H7 (cell line): ENCODE measurements around the gene ZIM2. TPM values are rescaled to one million over a fixed set of nuclear protein-coding genes. Genes with fewer than 3 reads are reported as not detected.

Experiments used
- DNase-seq: peaks from one replicate; pipeline ENCODE4 v3.0.0; 2012
- H3K27me3 ChIP-seq: 2 replicates; pipeline ENCODE4 v1.6.0; 2011; ENCODE audit warnings: mild to moderate bottlenecking, low read length; ENCODE audit not compliant: control insufficient read depth, insufficient read depth
- H3K36me3 ChIP-seq: replicated peaks from 2 replicates; pipeline ENCODE4 v1.5.1; 2011; ENCODE audit warnings: low read length; ENCODE audit not compliant: control insufficient read depth, insufficient read depth
- H3K4me3 ChIP-seq: 2 replicates; pipeline ENCODE4 v1.5.1; 2011; ENCODE audit warnings: low read depth, mild to moderate bottlenecking, control low read depth, low read length, moderate library complexity; ENCODE audit not compliant: insufficient read depth
- total RNA-seq: library from RNA; depleted of rRNA; stranded (reverse); fragments of >200 nt; shearing (Covaris generic); gene quantifications from 2 replicates; pipeline ENCODE4 v1.2.3, GENCODE V29; 2014

The ZIM2 gene
- total RNA-seq, 1 experiment from 2014 or later, result not detected

DNA sequence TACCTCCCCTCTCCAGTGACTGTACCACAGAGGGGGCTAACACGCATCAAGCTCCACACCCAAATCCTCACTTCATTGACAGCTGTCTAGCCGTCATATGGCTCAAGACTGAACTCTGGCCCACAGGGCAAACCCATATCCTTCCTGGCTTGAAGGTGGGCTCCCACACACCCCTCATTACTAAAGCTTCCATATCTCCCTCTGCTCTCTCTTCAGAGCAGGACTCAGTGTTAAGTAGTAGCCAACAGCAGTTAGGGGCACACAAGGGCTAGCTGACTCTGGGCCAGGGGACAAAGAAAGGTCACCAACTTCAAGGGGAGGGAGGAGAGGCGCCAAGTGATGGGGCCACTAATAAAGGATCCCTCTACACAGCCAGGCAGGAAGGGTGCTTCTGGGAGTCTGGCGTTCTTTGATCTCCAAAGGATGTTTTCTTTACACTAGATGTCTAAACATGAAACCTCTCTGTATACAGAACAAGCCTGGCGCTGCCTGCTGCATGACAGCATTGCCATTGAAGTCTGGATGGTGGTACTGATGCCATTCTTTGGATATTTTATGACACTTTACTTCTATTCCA is 8.1 kb downstream of the ZIM2 start:
- Histone ChIP-seq H3K4me3 (no peak overlapping the region), H3K36me3 (no peaks in the 10 kb centered on the region), H3K27me3 (no peaks in the 10 kb centered on the region)
- DNase-seq, result no peak

DNA sequence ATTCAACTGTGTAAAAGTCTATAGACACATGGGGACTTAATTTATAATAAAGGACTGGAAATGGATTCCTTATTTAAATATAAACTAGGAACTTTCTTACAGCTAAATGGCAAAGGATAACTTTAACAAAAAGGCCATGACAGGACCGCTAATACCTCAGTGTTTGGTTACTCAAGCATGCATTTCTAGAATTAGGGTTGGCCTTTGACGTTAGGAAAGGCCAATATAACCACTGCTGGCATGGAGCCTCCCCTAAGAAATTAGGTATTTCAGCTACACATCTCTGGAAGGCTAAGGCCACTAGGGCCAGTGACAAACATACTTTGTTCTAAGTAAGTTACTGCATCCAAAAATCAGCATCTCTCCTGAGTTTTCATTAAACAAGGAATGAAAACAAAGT is 9.3 kb downstream of the ZIM2 start:
- no peak overlapping the region for H3K4me3 ChIP-seq
- H3K36me3 ChIP-seq, result no peaks in the 10 kb centered on the region
- DNase-seq, result no peak
- H3K27me3 ChIP-seq, result no peaks in the 10 kb centered on the region

DNA sequence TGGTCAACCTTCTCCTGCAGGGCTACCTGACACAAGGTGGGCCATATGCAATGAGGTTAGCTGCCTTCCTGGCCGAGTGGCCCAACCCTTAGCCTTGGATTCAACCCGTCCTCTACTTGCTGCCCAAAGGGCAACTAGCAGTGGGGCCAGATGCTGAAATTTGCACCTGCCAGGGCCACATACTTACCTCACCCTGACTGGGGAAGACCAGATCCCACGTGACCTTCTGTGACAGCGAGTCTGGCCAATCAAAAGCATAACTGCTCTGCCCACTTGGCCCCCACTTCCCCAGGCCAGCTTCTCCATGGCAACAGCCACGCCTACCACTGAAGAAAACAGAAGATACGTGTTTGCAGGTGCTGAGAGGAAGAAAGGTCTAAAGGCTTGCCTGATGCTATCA is 10.9 kb downstream of the ZIM2 start:
- DNase-seq, result no peak
- H3K27me3 ChIP-seq, result no peaks in the 10 kb centered on the region
- no peak overlapping the region for H3K4me3 ChIP-seq
- no peaks in the 10 kb centered on the region for H3K36me3 ChIP-seq

DNA sequence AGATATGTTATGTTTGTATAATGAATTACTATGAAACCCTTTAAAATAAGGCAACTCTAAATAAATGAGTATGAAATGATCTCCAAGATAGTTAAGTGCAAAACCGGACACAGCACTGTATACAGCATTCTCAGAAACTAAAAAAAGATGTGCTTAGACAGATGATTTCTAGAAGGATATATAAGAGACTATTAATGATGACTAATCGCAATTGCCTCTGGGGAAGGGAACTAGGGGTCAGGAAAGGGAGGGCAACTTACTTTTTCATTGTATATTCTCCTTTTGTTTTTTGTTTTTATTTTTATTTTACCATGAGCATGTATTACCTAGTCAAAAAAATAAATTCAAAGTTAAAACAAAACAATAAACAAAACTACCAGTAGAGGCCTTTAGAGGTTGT is 12.8 kb downstream of the ZIM2 start:
- no peak for DNase-seq
- Histone ChIP-seq H3K36me3 (no peaks in the 10 kb centered on the region), H3K27me3 (no peaks in the 10 kb centered on the region)

DNA sequence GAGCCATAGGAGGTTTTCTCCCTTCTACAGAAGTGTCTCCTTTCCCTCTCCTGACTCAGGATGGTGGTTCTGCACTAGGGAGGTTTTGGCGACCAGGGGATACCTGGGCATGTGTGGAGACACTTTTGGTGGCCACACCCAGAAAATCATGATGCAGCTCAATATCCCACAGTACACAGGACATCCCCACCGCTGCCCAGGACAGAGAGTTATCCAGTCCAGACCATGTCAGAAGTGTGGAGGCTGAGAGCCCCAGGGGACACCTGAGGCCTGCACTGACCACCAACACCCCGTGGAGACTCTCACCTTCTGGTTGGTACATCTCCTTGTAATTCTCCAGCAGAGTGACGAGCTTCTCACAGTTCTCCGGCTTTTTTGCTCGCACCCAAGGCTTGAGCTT is 16.6 kb downstream of the ZIM2 start:
- DNase-seq, result no peak
- Histone ChIP-seq H3K4me3 (no peak overlapping the region), H3K27me3 (no peaks in the 10 kb centered on the region), H3K36me3 (no peaks in the 10 kb centered on the region)

More for the DNA sequence above, 12.8 kb downstream of the ZIM2 start:
- no peak overlapping the region for H3K4me3 ChIP-seq

DNA sequence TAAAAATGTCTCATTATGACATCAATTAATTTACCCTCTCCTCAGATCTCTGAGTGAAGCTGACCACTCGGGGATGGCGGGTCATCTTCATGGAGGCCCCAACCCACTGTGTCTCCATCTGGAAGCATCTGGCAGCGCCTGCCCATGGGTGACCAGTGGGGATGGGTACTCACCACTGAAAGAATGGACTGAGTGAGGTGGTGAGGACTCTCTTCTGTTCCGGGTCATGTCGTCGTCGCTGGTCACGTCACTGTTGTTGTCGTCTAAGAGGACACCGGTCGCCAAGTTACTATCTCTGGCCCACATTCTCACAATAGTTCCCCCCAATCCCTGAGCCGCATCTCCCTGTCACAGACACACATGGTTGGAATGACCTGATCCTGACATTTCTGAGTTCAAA is 17.1 kb downstream of the ZIM2 start:
- Histone ChIP-seq H3K27me3 (no peaks in the 10 kb centered on the region), H3K36me3 (no peaks in the 10 kb centered on the region)
- DNase-seq, result no peak

DNA sequence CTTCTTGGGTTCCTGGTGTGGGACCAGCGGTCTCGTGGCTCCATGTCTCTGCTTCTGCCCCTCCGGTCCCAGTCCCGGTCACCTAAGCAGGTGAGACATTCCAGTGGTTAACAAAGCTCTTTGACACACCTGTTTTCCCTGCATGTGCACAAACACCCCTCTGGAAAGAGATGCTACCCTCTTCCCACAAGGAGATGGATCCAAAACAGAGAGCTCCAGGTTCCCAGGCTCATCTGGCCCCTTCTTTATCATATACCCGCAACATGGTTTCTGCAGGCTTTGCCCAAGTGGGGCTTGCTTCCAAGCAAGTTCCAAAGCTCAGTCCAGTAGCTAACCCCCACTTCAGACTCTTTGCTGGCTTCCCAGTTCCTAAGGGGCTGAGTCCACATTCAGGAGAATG is 17.8 kb downstream of the ZIM2 start:
- H3K4me3 ChIP-seq, result no peak overlapping the region
- H3K36me3 ChIP-seq, result no peaks in the 10 kb centered on the region
- no peaks in the 10 kb centered on the region for H3K27me3 ChIP-seq

More for the DNA sequence above, 17.1 kb downstream of the ZIM2 start:
- no peak overlapping the region for H3K4me3 ChIP-seq

DNA sequence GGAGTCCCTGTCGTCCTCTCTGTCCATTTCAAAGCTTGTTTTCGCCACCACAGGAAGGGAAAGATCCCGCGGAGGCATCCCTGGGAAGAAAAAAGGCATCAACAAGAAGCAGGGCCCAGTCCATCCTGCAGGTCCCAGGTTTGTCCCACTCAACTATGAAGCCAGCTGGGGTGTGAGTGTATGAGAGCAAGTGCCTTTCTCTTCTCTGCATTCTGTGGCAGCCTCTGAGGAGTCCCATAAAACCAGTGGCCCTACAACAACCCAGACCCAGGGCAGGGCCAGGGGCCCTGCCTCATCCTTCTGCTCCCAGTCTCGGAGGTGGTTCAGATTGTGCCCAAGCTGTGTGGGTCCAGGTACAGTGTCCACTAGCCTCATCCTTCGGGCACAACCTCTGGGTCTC is 18.9 kb downstream of the ZIM2 start:
- Histone ChIP-seq H3K27me3 (no peaks in the 10 kb centered on the region), H3K4me3 (no peak overlapping the region), H3K36me3 (no peaks in the 10 kb centered on the region)
- no peak for DNase-seq

More for the DNA sequence above, 17.8 kb downstream of the ZIM2 start:
- no peak for DNase-seq

DNA sequence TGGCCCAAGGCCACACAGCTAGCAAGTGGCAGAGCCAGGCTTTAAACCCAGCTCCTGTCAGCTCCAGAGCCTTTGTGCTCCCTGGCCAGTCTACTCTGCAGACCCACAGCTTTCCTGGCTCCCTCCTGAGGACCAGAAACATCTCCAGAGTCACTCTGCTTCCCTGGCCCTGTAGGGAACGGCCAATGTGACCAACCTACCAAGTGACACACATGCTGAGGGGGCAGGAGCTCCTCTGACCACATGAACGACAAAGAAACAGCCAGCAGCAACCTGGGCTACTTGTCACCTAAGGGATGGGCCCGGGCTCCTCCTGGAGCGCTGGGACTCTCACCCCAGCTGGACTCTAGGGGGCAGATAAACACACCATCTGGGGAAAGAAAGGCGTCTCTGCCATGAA is 19.3 kb downstream of the ZIM2 start:
- Histone ChIP-seq H3K27me3 (no peaks in the 10 kb centered on the region), H3K4me3 (no peak overlapping the region), H3K36me3 (no peaks in the 10 kb centered on the region)
- DNase-seq, result no peak

DNA sequence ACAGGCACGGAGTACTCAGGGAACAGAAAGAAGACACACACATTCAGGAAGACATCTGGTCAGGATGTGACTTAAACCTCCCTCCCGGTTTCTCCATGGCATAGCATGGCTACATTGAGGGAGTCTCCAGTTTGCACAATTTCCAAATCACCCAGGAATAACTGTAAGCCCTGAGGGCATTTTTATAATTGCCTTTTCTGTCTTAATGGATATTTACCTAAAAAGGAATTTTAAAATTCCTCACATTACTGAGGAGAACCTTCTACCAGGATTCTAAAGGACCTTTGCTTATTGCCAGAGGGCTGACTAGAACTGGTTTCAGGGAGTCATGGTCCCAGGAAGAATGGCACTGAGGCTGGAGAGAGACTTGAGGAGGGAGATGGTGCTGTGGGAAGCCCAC is 21.4 kb downstream of the ZIM2 start:
- no peak overlapping the region for H3K4me3 ChIP-seq
- DNase-seq, result no peak
- no peaks in the 10 kb centered on the region for H3K27me3 ChIP-seq
- no peaks in the 10 kb centered on the region for H3K36me3 ChIP-seq

DNA sequence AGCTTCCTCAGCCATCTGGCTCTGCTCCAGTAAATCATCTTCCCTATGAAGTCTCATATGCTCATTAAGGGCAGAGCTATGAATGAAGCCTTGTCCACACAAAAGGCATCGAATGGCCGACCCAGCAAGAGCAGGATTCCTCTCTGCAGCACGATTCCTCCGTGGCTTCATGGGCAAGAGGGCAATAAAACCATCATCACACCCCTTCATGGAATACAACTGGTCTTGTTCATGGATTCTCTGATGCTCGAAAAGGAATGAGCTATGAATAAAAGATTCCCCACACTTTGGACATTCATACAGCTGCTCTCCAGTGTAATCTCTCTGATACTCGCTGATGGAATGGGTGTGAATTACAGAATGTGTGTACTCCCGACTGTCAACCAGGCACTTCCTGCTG is 25.9 kb downstream of the ZIM2 start:
- Histone ChIP-seq H3K36me3 (no peaks in the 10 kb centered on the region), H3K4me3 (no peak overlapping the region), H3K27me3 (no peaks in the 10 kb centered on the region)
- no peak for DNase-seq

DNA sequence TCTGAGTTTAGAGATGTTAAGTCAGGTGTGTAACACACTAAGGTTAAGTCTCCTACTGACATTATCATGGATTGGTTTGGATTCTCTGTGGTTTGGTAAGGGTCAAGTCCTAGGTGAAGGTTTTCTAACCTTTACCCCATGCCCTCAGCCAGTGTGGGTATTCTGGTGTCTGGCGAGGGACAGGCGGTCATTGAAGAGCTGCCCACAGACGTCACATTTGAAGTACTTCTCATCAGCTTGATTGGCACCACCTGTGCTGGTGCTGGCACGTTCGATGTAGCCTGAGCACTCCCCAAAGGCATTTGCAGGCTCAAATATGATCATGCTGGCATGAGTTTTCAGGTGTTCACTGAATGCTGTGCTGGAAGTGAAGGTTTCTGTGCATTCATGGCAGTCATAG is 27.0 kb downstream of the ZIM2 start:
- H3K4me3 ChIP-seq, result no peak overlapping the region
- H3K36me3 ChIP-seq, result no peaks in the 10 kb centered on the region
- H3K27me3 ChIP-seq, result no peaks in the 10 kb centered on the region
- DNase-seq, result no peak

DNA sequence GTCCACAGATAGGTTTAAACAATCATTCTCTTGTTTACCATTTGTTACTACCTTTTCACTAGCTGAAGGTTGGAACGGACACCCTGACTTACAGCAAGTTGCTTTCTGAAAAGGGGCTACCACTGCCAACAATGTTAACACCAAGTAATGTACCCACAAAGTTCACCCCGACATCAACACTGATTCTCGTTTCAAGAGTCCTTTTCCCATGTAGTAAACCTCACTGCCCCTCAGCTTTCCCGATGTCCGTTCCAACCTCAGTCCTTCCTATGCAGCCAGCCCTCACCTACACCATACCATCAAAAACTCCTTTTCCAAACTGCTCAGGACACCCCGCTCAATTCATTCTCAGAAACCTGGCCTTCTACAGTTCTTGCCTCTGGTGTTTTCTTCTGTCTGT is 29.0 kb downstream of the ZIM2 start:
- DNase-seq, result no peak
- Histone ChIP-seq H3K36me3 (no peaks in the 10 kb centered on the region), H3K4me3 (no peak overlapping the region), H3K27me3 (no peaks in the 10 kb centered on the region)

DNA sequence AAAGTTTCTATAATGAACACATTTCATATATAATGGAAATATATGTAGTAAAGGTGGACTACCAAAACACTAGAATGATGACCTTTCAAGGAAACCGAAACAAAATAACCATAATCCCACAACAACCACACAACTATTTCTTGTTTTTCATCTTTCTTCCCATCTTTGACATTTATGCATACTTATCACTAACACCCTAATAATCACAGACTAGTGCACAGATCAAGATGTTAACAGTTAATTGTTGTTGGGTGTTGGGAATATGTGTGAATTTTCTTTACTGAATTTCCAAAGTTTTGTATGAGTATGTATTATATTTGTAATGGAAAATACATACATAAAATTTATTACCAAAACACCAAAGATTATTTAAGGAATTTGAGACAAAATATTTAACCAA is 30.3 kb downstream of the ZIM2 start:
- H3K27me3 ChIP-seq, result no peaks in the 10 kb centered on the region
- DNase-seq, result no peak
- no peaks in the 10 kb centered on the region for H3K36me3 ChIP-seq
- H3K4me3 ChIP-seq, result no peak overlapping the region

DNA sequence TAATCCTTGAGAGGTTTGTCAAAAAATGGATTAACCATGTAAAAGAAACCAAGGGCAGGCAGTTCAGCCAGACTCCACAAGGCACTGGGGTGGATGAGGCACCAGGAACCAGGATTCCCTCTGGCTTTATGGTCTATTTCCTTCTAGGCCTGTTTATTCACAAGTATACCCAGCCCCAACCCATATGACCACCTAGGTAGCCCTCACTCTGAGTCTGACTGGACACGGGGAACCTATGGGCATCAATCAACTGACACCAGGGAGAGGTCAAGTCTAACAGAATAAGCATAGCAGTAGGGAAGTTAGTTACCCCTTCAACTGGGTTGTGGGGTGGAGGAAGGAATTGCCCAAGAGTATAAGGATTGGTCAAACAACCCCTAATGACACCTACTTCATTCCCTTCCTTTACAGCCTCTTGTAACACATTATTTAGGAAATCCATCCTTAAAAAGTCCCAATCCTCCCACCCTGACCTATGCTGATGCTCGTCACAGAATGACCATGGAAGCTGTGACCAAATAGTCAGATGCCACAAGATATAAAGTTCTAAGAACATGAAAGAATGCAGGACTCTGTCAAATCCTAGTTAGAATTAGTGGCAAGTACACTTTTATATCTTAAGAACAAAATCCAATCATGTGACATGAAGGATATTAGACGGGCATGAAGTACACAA is 31.7 kb downstream of the ZIM2 start:
- no peak for DNase-seq
- no peak overlapping the region for H3K4me3 ChIP-seq
- H3K27me3 ChIP-seq, result no peaks in the 10 kb centered on the region
- H3K36me3 ChIP-seq, result no peaks in the 10 kb centered on the region

DNA sequence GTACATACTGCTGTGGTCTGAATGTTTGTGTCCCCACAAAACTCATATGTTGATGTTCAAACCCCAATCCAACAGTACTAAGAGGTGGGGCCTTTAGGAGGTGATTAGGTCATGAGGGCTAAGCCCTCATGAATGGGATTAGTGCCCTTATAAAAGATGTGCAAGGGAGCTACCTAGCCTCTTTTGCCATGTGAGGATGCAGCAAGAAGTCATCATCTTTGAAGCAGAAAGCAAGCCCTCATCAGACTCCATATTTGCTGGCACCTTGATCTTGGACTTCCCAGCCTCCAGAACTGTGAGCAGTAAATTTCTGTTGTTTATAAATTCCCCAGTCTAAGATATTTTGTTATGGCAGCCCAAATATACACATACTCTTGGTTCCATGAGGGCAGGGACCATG is 33.9 kb downstream of the ZIM2 start:
- no peak for DNase-seq
- H3K4me3 ChIP-seq, result no peak overlapping the region
- H3K36me3 ChIP-seq, result no peaks in the 10 kb centered on the region
- H3K27me3 ChIP-seq, result no peaks in the 10 kb centered on the region
